ENCODE results near the gene ANXA4. TPM values are rescaled to one million over a fixed set of nuclear protein-coding genes. Genes with fewer than 3 reads are reported as not detected.

The ANXA4 gene
- total RNA-seq, 2 donors from 2014 or later: 62.8 to 67.8 TPM

DNA sequence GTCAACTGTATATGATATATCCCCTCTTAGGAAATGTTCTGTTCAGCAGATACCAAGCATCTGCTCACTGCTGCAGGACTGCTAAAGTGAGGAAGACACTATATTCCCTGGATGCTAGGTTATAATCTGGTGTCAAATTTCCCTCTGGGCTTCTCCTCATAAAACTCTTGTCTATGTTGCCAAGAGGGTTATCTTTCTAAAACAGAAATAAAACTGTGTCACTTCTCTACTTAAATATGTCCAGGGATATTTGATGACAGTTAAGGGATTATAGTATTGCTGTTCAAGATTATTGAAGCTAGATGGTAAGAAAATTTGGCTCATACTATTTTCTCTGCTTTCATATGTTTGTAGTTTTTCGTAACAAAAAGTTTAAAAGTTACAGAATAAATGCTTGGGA is 121.4 kb downstream of the ANXA4 start:
- H3K4me3 ChIP-seq: no peak overlapping the region
- TF ChIP-seq, protein P1, sequence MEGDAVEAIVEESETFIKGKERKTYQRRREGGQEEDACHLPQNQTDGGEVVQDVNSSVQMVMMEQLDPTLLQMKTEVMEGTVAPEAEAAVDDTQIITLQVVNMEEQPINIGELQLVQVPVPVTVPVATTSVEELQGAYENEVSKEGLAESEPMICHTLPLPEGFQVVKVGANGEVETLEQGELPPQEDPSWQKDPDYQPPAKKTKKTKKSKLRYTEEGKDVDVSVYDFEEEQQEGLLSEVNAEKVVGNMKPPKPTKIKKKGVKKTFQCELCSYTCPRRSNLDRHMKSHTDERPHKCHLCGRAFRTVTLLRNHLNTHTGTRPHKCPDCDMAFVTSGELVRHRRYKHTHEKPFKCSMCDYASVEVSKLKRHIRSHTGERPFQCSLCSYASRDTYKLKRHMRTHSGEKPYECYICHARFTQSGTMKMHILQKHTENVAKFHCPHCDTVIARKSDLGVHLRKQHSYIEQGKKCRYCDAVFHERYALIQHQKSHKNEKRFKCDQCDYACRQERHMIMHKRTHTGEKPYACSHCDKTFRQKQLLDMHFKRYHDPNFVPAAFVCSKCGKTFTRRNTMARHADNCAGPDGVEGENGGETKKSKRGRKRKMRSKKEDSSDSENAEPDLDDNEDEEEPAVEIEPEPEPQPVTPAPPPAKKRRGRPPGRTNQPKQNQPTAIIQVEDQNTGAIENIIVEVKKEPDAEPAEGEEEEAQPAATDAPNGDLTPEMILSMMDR (IDR thresholded peaks at IDR 0.05): no peak
- H3K27me3 ChIP-seq (replicated peaks; ENCODE audit: insufficient read depth): no peaks in the 10 kb centered on the region
- DNase-seq (ENCODE audit: low spot score) (no peak), ATAC-seq (ENCODE audit: insufficient number of reproducible peaks, low FRiP score, low read depth) (no peak)
- peaks cover 23% of the 10 kb centered on the region for H3K36me3 ChIP-seq
- H3K27ac ChIP-seq: no peak overlapping the region
- H3K9me3 ChIP-seq: no peaks in the 10 kb centered on the region
- H3K4me1 ChIP-seq (ENCODE audit: control insufficient read depth in 1 of 2, low read depth in 2 of 2): no peaks in the 10 kb centered on the region

Other genes starting within 250 kb of the ANXA4 start
- 10 to 100 TPM; 55.2 to 77.9 TPM for gene AAK1, start 98.4 kb upstream of the ANXA4 start, total RNA-seq
- gene GMCL1, start 87.5 kb downstream of the ANXA4 start, total RNA-seq: 10 to 100 TPM; 13.5 to 24.1 TPM
- 10 to 100 TPM; 57.4 to 98.7 TPM for gene SNRNP27, start 151.8 kb downstream of the ANXA4 start, total RNA-seq
- gene MXD1, start 173.0 kb downstream of the ANXA4 start, total RNA-seq: 10 to 100 TPM; 13.8 to 28.4 TPM
- 1 to 10 TPM; 1.8 to 3.2 TPM for gene ASPRV1, start 219.5 kb downstream of the ANXA4 start, total RNA-seq

All from thoracic aorta (tissue), 2 donors.